ENCODE measurements around the gene RALGPS2. TPM values are rescaled to one million over a fixed set of nuclear protein-coding genes. Genes with fewer than 3 reads are reported as not detected.

Gene RALGPS2
- total RNA-seq, 1 experiment from 2014 or later = 13.3 TPM

DNA sequence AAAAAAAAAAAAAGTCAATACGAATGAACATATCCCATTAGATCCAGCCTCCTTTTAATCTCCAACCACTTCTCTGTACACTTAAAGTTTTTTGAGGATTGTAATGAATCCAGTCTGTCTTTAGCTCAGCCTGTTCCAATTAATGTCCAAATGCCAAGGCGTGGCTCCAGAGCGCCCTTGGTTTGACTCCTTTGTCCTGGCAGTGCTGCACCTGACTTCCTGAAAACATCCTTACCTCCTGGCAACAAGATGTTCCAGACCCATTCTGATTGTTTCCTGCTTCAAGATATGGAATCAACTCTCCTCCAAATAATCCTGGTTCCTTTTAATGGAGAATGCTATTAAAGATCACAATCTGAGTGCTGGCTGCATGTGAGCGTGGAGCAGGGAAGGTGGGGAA, 226.6 kb downstream of the RALGPS2 start:
- H3K9me3 Mint-ChIP-seq (ENCODE audit: unreplicated experiment) = no peaks in the 10 kb centered on the region
- H3K4me3 Mint-ChIP-seq (ENCODE audit: unreplicated experiment) = no peak overlapping the region
- no TSS peak for BruUV-seq (replicated peaks)
- DNase-seq (ENCODE audit: unreplicated experiment) = no peak
- H3K27me3 Mint-ChIP-seq (ENCODE audit: insufficient read depth, unreplicated experiment) = no peaks in the 10 kb centered on the region
- H3K4me1 Mint-ChIP-seq (ENCODE audit: insufficient read depth, unreplicated experiment) = peaks cover 6% of the 10 kb centered on the region
- no peak overlapping the region for H3K27ac Mint-ChIP-seq (ENCODE audit: low read depth, unreplicated experiment)
- ChIA-PET CTCF (interaction anchor here (0.7 kb wide), 1 partner anchor 160 kb away, joined by 8 read pairs; no protein-coding TSS in a partner anchor), POLR2A (interaction anchor here (0.6 to 2.3 kb wide), 3 partner anchors 18 to 616 kb away, joined by 3 to 12 read pairs (median 5); no protein-coding TSS in a partner anchor)
- H3K36me3 Mint-ChIP-seq (ENCODE audit: insufficient read depth, unreplicated experiment) = no peaks in the 10 kb centered on the region
- TF ChIP-seq, protein P1, sequence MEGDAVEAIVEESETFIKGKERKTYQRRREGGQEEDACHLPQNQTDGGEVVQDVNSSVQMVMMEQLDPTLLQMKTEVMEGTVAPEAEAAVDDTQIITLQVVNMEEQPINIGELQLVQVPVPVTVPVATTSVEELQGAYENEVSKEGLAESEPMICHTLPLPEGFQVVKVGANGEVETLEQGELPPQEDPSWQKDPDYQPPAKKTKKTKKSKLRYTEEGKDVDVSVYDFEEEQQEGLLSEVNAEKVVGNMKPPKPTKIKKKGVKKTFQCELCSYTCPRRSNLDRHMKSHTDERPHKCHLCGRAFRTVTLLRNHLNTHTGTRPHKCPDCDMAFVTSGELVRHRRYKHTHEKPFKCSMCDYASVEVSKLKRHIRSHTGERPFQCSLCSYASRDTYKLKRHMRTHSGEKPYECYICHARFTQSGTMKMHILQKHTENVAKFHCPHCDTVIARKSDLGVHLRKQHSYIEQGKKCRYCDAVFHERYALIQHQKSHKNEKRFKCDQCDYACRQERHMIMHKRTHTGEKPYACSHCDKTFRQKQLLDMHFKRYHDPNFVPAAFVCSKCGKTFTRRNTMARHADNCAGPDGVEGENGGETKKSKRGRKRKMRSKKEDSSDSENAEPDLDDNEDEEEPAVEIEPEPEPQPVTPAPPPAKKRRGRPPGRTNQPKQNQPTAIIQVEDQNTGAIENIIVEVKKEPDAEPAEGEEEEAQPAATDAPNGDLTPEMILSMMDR (IDR thresholded peaks at IDR 0.05; ENCODE audit: unreplicated experiment) = no peak
- intact Hi-C loops (cut with micrococcal nuclease) = no loop called here

DNA sequence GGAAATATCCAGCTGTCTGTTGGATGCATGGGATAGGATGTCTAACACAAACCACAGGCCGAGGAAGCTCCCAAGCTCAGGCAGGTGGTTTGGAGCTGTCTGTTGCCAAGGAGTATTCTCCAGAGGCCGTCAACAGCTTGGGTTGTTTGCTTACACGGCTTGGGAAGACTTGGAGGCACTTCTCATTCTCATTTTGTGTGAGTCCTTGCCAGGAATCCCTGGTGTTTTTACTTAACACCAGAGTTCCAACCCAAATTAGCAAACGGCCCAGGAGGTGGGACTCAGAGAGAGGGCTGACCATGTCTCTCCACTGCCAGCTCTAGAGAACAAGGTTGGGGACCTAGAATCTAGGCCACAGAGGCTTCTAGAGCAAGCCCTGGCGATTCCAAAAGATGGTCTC, 228.0 kb downstream of the RALGPS2 start:
- CTCF ChIA-PET = interaction anchor here (0.6 to 2.4 kb wide), 4 partner anchors 50 to 907 kb away, joined by 3 to 19 read pairs (median 5); no protein-coding TSS in a partner anchor
- intact Hi-C loops (cut with micrococcal nuclease) = no loop called here
- H3K27me3 Mint-ChIP-seq (ENCODE audit: insufficient read depth, unreplicated experiment) = no peaks in the 10 kb centered on the region
- BruUV-seq (replicated peaks) = no TSS peak
- peaks cover 6% of the 10 kb centered on the region for H3K4me1 Mint-ChIP-seq (ENCODE audit: insufficient read depth, unreplicated experiment)
- H3K4me3 Mint-ChIP-seq (ENCODE audit: unreplicated experiment) = no peak overlapping the region
- POLR2A ChIA-PET = no interaction called here
- H3K27ac Mint-ChIP-seq (ENCODE audit: low read depth, unreplicated experiment) = no peak overlapping the region
- TF ChIP-seq, protein P1 (IDR thresholded peaks at IDR 0.05; ENCODE audit: unreplicated experiment) = no peak
- no peak for DNase-seq (ENCODE audit: unreplicated experiment)
- no peaks in the 10 kb centered on the region for H3K36me3 Mint-ChIP-seq (ENCODE audit: insufficient read depth, unreplicated experiment)
- no peaks in the 10 kb centered on the region for H3K9me3 Mint-ChIP-seq (ENCODE audit: unreplicated experiment)

DNA sequence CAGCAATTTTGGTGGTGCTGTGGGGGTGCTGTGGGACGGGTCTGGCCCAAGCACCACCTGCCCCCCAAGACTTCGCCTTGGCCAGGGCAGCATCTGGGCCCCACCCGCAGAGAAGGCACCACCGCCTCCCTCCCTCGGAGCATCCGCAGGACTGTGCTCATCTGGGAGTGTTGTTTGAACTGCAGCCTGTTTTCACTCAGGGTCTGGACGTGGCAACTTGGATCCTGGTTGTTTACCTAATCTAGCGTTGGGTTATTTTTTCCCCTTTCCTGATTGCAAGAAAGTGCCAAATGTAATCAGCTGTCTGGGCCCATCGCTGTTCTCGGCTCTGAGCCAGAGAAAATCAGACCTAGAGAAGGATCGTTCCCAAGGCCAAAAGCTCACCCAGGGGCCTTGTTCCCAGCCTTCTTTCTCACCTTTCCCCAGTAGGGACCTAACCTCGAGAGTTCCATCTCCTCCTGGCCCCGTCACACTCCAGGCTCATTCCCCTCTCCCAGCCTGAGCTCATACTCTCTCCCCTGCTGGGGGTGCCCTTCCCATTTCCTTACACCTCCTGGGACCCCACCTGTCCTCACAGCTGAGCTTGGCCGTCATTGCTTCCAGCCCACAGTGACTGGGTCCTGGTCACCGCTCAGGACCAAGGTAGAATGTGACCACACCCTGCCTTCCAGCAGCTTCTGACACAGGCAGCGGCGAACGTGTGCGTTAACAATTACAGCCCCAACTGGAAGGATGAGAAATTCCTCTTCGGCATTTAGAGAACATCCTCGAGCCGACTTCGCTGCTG, 228.7 kb downstream of the RALGPS2 start:
- TF ChIP-seq, protein P1 (IDR thresholded peaks at IDR 0.05; ENCODE audit: unreplicated experiment) = no peak
- Mint-ChIP-seq H3K4me3 (ENCODE audit: unreplicated experiment) (no peak overlapping the region), H3K27ac (ENCODE audit: low read depth, unreplicated experiment) (no peak overlapping the region), H3K9me3 (ENCODE audit: unreplicated experiment) (no peaks in the 10 kb centered on the region), H3K4me1 (ENCODE audit: insufficient read depth, unreplicated experiment) (peaks cover 6% of the 10 kb centered on the region), H3K27me3 (ENCODE audit: insufficient read depth, unreplicated experiment) (no peaks in the 10 kb centered on the region), H3K36me3 (ENCODE audit: insufficient read depth, unreplicated experiment) (no peaks in the 10 kb centered on the region)
- no peak for DNase-seq (ENCODE audit: unreplicated experiment)
- POLR2A ChIA-PET = interaction anchor here (0.7 kb wide), 1 partner anchor 170 kb away, joined by 3 read pairs; no protein-coding TSS in a partner anchor
- intact Hi-C loops (cut with micrococcal nuclease) = no loop called here
- no TSS peak for BruUV-seq (replicated peaks)
- CTCF ChIA-PET = interaction anchor here (0.6 to 2.4 kb wide), 5 partner anchors 19 to 420 kb away, joined by 3 to 19 read pairs (median 3); no protein-coding TSS in a partner anchor

DNA sequence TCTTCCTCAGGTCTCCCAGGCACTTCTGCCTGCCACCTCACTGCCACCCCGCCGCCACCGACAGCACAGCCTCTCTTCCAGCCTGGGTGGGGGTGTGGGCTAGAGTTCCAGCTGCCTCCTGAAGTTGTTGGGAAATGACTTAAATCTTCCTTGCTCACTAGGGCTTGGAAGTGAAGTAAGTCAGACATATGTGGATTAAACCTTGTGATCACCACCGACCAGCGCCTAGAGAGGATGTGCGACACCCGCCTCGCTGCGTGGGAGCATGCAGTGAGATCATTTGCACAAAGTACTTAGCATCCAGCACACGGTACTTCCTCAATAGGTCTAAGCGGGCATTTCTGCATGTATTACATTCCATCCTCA, 229.3 kb downstream of the RALGPS2 start:
- Mint-ChIP-seq H3K4me3 (ENCODE audit: unreplicated experiment) (no peak overlapping the region), H3K27ac (ENCODE audit: low read depth, unreplicated experiment) (no peak overlapping the region), H3K9me3 (ENCODE audit: unreplicated experiment) (no peaks in the 10 kb centered on the region), H3K4me1 (ENCODE audit: insufficient read depth, unreplicated experiment) (peaks cover 6% of the 10 kb centered on the region), H3K36me3 (ENCODE audit: insufficient read depth, unreplicated experiment) (no peaks in the 10 kb centered on the region), H3K27me3 (ENCODE audit: insufficient read depth, unreplicated experiment) (no peaks in the 10 kb centered on the region)
- no TSS peak for BruUV-seq (replicated peaks)
- intact Hi-C loops (cut with micrococcal nuclease) = no loop called here
- TF ChIP-seq, protein P1 (IDR thresholded peaks at IDR 0.05; ENCODE audit: unreplicated experiment) = no peak
- POLR2A ChIA-PET = interaction anchor here (0.6 to 1.0 kb wide), 3 partner anchors 21 to 894 kb away, joined by 3 read pairs; no protein-coding TSS in a partner anchor
- CTCF ChIA-PET = interaction anchor here (0.6 to 2.4 kb wide), 5 partner anchors 19 to 421 kb away, joined by 3 to 19 read pairs (median 3); no protein-coding TSS in a partner anchor
- no peak for DNase-seq (ENCODE audit: unreplicated experiment)

Data from MCF 10A (cell line).